GM13977 (cell line): ENCODE results near the gene ZC3HAV1L.

Experiments used
- DNase-seq: peaks from one replicate; pipeline ENCODE4 v3.0.0; 2012; ENCODE audit warnings: low spot score
- in situ Hi-C: fragments of 300-500 bp; cut with MboI; formaldehyde crosslinking; loops from one replicate; pipeline ENCODE4 v1.12.0; 2022; ENCODE audit warnings: low sequenced_read_pairs, low pct_unique_long_range_greater_than_20kb, mixed read lengths, inconsistent platforms; ENCODE audit not compliant: unreplicated experiment
- TF ChIP-seq, protein P1 (sequence below): IDR thresholded peaks from 2 replicates; pipeline ENCODE4 v1.5.1; 2012; ENCODE audit warnings: mild to moderate bottlenecking, control low read depth; ENCODE audit not compliant: insufficient read depth; ENCODE audit errors: extremely low read depth, missing control alignments

The ZC3HAV1L gene

DNA sequence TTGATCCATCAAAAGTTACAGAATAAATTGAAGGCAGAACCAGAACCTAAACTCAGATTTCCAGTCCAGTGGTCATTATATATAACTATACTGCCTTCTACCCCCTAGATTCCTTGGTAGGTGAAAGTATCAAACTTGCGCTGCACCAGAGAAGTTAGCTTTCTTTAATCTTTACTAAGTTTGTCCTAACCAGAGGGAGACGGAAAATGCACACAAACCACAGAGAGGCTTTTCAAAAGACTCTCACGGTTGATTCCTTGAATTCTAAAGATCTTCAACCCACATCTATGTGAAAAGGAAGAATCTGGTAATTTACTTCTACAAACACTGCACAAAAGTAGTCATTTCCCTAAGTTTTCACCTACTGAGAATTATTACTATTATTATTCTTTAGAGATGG, 36.4 kb downstream of the ZC3HAV1L start:
- no peak for DNase-seq
- TF ChIP-seq, protein P1, sequence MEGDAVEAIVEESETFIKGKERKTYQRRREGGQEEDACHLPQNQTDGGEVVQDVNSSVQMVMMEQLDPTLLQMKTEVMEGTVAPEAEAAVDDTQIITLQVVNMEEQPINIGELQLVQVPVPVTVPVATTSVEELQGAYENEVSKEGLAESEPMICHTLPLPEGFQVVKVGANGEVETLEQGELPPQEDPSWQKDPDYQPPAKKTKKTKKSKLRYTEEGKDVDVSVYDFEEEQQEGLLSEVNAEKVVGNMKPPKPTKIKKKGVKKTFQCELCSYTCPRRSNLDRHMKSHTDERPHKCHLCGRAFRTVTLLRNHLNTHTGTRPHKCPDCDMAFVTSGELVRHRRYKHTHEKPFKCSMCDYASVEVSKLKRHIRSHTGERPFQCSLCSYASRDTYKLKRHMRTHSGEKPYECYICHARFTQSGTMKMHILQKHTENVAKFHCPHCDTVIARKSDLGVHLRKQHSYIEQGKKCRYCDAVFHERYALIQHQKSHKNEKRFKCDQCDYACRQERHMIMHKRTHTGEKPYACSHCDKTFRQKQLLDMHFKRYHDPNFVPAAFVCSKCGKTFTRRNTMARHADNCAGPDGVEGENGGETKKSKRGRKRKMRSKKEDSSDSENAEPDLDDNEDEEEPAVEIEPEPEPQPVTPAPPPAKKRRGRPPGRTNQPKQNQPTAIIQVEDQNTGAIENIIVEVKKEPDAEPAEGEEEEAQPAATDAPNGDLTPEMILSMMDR, result no peak
- in situ Hi-C loops, result no loop called here

DNA sequence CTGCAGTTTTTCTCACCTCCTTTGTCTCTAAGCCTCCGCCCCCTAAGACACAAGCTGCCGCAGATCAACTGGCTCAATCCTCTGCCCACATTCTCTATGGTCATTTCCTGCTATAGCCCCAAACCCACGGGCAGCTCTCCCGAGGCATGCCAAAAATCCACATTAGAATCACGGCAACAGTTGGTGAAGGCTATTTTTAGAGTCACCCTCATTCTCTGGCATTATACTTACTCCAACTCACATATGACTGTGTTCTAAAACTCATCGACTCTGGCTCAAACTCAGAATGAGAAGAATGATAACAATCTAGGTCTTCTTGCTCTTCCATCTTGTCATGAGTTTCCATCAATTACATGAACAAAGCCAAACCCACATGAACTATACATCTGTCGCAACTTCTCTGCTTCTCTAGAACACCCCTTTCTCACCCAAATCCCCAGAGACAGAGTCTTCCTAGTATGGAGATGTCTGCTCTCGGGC, 43.8 kb downstream of the ZC3HAV1L start:
- TF ChIP-seq, protein P1, result no peak
- in situ Hi-C loops, result no loop called here
- no peak for DNase-seq

DNA sequence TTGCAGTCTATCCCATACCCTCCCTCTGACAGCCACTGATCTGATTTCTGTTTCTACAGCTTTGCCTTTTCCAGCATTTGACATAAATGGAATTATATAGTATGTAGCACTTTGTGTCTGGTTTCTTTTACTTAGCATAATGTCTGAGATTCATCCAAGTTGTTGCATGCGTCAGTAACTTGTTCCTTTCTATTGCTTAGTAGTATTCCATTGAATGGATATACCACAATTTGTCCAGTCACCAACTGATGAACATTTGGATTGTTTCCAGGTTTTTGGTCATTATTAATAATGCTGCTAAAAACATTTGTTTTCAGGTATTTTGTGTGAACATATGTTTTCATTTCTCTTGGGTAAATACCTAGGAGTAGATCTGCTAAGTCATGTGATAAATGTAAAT, 48.2 kb downstream of the ZC3HAV1L start:
- in situ Hi-C loops, result no loop called here
- TF ChIP-seq, protein P1, result no peak
- no peak for DNase-seq

DNA sequence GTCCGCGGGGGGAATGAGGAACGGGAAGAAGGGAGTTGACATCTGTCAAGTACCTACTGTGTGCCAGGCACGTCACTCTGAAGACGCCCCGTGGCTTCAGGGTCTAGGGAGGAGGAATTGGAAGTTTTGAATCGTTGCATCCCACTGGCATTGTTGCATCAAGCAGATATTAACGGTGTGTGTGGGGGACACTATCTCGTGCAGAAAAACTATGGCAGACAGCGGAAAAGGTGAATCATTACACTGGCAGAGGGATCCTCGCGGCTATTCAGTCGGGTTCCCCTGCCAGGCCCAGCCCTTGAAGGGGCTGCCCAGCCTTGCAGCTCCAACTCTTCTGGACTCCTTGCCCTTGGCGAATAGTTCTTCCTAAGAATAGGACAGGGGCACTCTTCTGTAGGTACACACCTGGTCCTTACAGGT, 53.6 kb downstream of the ZC3HAV1L start:
- DNase-seq, result no peak
- in situ Hi-C loops, result no loop called here
- TF ChIP-seq, protein P1, result no peak

DNA sequence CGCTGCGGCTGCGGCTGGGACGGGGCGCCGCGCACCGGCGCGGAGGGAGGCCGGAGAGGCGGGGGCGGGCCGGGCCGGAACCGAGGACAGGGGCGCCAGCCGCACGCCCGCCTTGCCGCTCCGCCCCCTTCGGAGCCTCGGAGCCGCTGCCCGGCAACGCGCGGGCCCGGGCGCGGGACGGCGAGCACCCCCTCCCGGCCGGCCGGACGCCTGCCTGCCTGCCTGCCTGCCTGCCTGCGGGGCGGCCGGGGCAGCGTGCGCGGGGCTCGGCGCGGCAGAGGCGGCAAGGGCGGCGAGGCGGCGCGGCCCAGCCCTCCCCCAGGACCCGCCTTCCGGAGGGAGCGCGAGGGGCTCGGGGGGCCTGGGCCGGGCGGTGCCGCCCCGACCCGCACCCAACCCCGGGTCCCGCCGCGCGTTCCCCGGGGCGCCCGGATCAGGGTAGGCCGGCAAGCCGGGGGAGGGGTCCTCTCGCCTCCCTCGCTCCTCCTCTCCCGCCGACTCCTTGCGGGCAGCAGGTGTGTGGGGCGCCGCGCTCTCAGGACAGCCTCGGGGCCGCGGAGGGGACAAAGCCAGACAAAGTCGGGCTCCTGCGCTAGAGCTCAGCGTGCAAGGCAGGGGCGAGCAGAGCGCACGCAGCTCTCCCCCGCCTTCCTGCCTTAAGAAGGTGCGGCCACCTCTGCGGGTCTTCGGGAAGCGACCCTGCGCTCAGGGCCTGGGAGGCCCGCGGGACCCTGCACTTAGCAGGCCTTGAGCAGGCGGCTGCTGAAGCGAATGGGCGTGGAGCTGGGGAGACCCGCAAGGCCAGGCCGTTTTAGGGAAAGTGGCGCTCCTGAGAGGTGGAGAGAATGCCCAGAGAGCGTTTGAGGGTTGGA, 54.3 kb downstream of the ZC3HAV1L start, which contains the start of gene KIAA1549:
Gene KIAA1549 (minus strand): TSS at position 58 of the 872 bp plus-strand sequence. CDS start 120 bp downstream, outside the sequence.
- peak; percentile 94 for DNase-seq
- TF ChIP-seq, protein P1, result peak; percentile 79
- in situ Hi-C loops, result no loop called here

DNA sequence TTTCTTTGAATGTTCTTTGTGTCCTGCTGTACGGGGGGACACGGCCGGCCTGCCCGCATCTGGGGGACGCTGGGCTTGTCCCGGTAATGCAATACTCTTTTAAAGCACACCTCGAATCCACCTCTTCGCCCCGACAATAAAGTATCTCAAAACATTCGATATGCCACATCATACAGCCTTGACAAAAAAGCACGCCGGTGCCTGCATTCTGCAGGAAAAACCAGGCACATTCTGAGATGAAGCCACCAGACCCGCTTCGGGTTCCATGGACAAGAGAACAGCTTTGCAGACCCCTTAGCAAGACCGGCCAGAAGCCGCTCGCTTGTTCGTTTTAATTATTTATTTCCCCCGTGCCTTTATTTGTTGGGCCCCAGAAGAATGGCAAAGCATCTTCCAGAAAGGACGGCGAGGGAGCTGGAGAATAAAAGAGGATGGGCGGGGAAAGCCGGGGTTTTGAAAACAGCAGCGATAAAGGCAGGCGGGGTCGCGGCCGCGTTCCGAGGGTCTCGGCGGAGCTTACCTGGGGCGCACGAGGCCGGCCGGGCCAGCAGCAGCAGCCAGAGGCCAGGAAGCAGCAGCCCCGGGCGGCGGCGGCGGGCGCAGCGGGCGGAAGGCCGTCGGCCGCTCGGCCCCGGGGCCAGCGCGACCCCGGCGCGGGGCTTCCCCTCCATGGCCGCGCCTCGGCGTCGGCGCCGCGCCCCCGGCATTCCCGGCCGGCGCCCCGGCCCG, 55.1 kb downstream of the ZC3HAV1L start:
- TF ChIP-seq, protein P1, result no peak
- peak; percentile 33 for DNase-seq
- in situ Hi-C loops, result no loop called here
